ENCODE data around the gene CDH2.

- no peak for TF ChIP-seq EZH2 (IDR thresholded peaks at IDR 0.05; ENCODE audit: insufficient read depth, poor library complexity, severe bottlenecking)
- TF ChIP-seq EZH2phosphoT487 (IDR thresholded peaks at IDR 0.05; ENCODE audit: insufficient read depth, low read depth), result no peak
Observed at GRCh38 chr18:27901424-27902226, 275.3 kb downstream of the CDH2 start.
